Osteocyte (in vitro differentiated cells): ENCODE measurements around the gene DCDC1. TPM values are rescaled to one million over a fixed set of nuclear protein-coding genes. Genes with fewer than 3 reads are reported as not detected.

Source experiments
- DNase-seq: peaks from one replicate; pipeline ENCODE4 v3.0.0; 2021; ENCODE audit warnings: mixed read lengths; ENCODE audit not compliant: unreplicated experiment; ENCODE audit errors: extremely low spot score
- H3K27ac Mint-ChIP-seq: one replicate; pipeline ENCODE4 v1.8.0; 2021; ENCODE audit warnings: mild to moderate bottlenecking, mixed read lengths; ENCODE audit not compliant: unreplicated experiment
- H3K27me3 Mint-ChIP-seq: one replicate; pipeline ENCODE4 v1.8.0; 2021; ENCODE audit warnings: mixed read lengths; ENCODE audit not compliant: unreplicated experiment
- H3K36me3 Mint-ChIP-seq: one replicate; pipeline ENCODE4 v1.8.0; 2021; ENCODE audit warnings: mixed read lengths; ENCODE audit not compliant: unreplicated experiment
- H3K4me1 Mint-ChIP-seq: one replicate; pipeline ENCODE4 v1.8.0; 2021; ENCODE audit warnings: mixed read lengths; ENCODE audit not compliant: unreplicated experiment
- H3K4me3 Mint-ChIP-seq: one replicate; pipeline ENCODE4 v1.8.0; 2021; ENCODE audit warnings: mild to moderate bottlenecking, moderate library complexity, mixed read lengths; ENCODE audit not compliant: unreplicated experiment
- H3K9me3 Mint-ChIP-seq: one replicate; pipeline ENCODE4 v1.8.0; 2021; ENCODE audit warnings: mixed read lengths; ENCODE audit not compliant: unreplicated experiment
- CTCF ChIP-seq: fragments of 200-600 bp; sonication (generic); IDR thresholded peaks from 2 replicates; pipeline ENCODE4 v1.5.0; 2021; ENCODE audit warnings: antibody characterized with exemption, mild to moderate bottlenecking, moderate library complexity
- total RNA-seq: library from RNA; stranded (reverse); gene quantifications from 2 replicates; pipeline ENCODE4 v1.2.1, GENCODE V29; 2021

The DCDC1 gene
- total RNA-seq, 1 donor from 2014 or later = not detected

DNA sequence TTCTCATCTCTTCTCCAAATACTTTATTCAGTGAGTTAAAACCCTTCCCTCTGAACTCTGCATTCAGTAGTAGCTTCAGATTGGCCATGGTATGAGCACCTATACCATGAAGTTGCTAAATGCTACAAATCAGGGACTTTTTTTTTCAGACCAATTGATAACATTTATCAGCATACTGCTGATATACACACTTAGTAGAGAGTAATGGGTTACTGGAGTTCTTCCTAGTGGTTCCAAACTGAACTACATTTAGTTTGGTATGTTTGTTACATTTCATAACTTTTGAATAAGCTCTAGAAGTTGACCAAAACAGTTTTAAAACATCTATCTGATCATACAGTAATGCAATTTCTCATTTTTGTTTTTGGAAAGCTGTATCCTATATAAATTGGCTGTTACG, 104.7 kb downstream of the DCDC1 start:
- no peak for DNase-seq
- no peaks in the 10 kb centered on the region for H3K9me3 Mint-ChIP-seq
- H3K4me3 Mint-ChIP-seq = no peak overlapping the region
- no peaks in the 10 kb centered on the region for H3K36me3 Mint-ChIP-seq
- no peak overlapping the region for H3K27ac Mint-ChIP-seq
- no peak for TF ChIP-seq CTCF
- H3K4me1 Mint-ChIP-seq = no peaks in the 10 kb centered on the region
- peaks cover 3% of the 10 kb centered on the region for H3K27me3 Mint-ChIP-seq

DNA sequence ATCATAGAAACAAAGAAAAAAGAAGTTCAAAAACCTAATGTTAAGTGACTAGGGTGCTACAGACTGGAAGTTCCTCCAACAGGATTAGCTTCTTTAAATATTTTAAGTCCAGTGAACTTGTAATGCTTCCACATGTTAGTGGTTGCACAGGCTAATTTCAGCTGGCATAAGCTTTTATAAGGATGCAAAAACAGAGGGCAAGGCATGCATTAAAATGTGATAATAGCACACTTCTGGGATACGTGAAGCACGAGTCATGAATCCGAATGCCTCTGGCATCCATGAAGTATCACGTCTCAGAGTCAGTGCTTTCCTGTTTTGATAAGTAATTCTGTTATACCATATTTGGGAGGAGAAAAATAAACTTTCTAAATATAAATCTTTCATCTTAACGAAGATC, 106.8 kb downstream of the DCDC1 start:
- Mint-ChIP-seq H3K36me3 (no peaks in the 10 kb centered on the region), H3K4me3 (no peak overlapping the region), H3K9me3 (no peaks in the 10 kb centered on the region), H3K27me3 (peaks cover 3% of the 10 kb centered on the region), H3K4me1 (no peaks in the 10 kb centered on the region), H3K27ac (no peak overlapping the region)
- DNase-seq = no peak
- no peak for TF ChIP-seq CTCF

- no peak overlapping the region for H3K4me3 Mint-ChIP-seq
- no peaks in the 10 kb centered on the region for H3K4me1 Mint-ChIP-seq
- H3K27me3 Mint-ChIP-seq = peaks cover 3% of the 10 kb centered on the region
- TF ChIP-seq CTCF = no peak
- H3K27ac Mint-ChIP-seq = no peak overlapping the region
- H3K9me3 Mint-ChIP-seq = no peaks in the 10 kb centered on the region
- H3K36me3 Mint-ChIP-seq = no peaks in the 10 kb centered on the region
- DNase-seq = no peak
These were observed 109.7 kb downstream of the DCDC1 start for GRCh38 chr11:31259797-31260196.

GRCh38 chr11:31254415-31254814, 115.1 kb downstream of the DCDC1 start:
- TF ChIP-seq CTCF = no peak
- Mint-ChIP-seq H3K4me1 (no peaks in the 10 kb centered on the region), H3K27ac (no peak overlapping the region), H3K4me3 (no peak overlapping the region), H3K27me3 (peaks cover 7% of the 10 kb centered on the region), H3K36me3 (no peaks in the 10 kb centered on the region), H3K9me3 (no peaks in the 10 kb centered on the region)
- no peak for DNase-seq

DNA sequence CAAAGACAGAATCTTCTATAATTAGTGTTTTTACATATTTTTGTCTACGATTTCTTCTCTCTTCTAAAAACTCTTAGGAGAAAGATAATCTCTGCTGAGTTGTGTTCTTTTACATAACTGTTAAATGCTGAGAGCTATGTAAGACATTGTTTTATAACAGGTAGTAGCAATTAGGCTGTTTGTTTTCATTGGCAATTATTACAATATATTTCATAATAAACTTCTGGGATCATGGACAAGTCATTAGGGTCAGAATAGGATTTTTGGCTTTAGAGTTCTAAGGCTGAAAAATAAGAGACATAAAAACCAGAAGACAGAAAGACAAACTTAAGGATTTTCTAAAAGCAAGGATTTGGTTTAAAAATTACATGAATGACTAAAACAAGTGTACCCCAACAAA, 120.8 kb downstream of the DCDC1 start:
- no peak for DNase-seq
- no peak overlapping the region for H3K4me3 Mint-ChIP-seq
- no peak for TF ChIP-seq CTCF
- H3K27ac Mint-ChIP-seq = no peak overlapping the region
- H3K27me3 Mint-ChIP-seq = peaks cover 25% of the 10 kb centered on the region
- H3K9me3 Mint-ChIP-seq = no peaks in the 10 kb centered on the region
- H3K4me1 Mint-ChIP-seq = no peaks in the 10 kb centered on the region
- H3K36me3 Mint-ChIP-seq = no peaks in the 10 kb centered on the region
